Smooth muscle cell (in vitro differentiated cells): ENCODE data around the gene HLA-DRA. TPM values are rescaled to one million over a fixed set of nuclear protein-coding genes. Genes with fewer than 3 reads are reported as not detected.

Experiments used
- DNase-seq: peaks from one replicate; lab custom pipeline; 2025; ENCODE audit not compliant: unreplicated experiment; lab: John Stamatoyannopoulos, UW
- H2AFZ ChIP-seq: fragments of 200-600 bp; sonication (generic); 2 replicates; pipeline ENCODE4 v1.6.0; 2016; ENCODE audit warnings: antibody characterized with exemption, low read depth, mild to moderate bottlenecking
- H3F3A ChIP-seq: fragments of 200-600 bp; sonication (generic); 2 replicates; pipeline ENCODE4 v1.6.0; 2017; ENCODE audit warnings: antibody characterized with exemption, low read depth
- H3K27ac ChIP-seq: fragments of 200-600 bp; sonication (generic); 2 replicates; pipeline ENCODE4 v1.5.1; 2016; ENCODE audit warnings: low read depth, mild to moderate bottlenecking
- H3K27me3 ChIP-seq: fragments of 200-600 bp; sonication (generic); 2 replicates; pipeline ENCODE4 v1.6.1; 2016; ENCODE audit warnings: low read depth, mild to moderate bottlenecking
- H3K36me3 ChIP-seq: fragments of 200-600 bp; sonication (generic); 2 replicates; pipeline ENCODE4 v1.5.1; 2016; ENCODE audit warnings: low read depth
- H3K4me1 ChIP-seq: fragments of 200-600 bp; sonication (generic); 2 replicates; pipeline ENCODE4 v1.5.1; 2016; ENCODE audit warnings: low read depth
- H3K4me2 ChIP-seq: fragments of 200-600 bp; sonication (generic); 2 replicates; pipeline ENCODE4 v1.6.0; 2016; ENCODE audit warnings: mild to moderate bottlenecking
- H3K4me3 ChIP-seq: fragments of 200-600 bp; sonication (generic); 2 replicates; pipeline ENCODE4 v1.5.1; 2016; ENCODE audit warnings: mild to moderate bottlenecking
- H3K79me2 ChIP-seq: fragments of 200-600 bp; sonication (generic); 2 replicates; pipeline ENCODE4 v1.6.0; 2016; ENCODE audit warnings: low read depth, mild to moderate bottlenecking
- H3K9ac ChIP-seq: fragments of 200-600 bp; sonication (generic); 2 replicates; pipeline ENCODE4 v1.6.0; 2016; ENCODE audit warnings: low read depth
- H3K9me3 ChIP-seq: fragments of 200-600 bp; sonication (generic); replicated peaks from 2 replicates; pipeline ENCODE4 v1.5.1; 2016; ENCODE audit warnings: low read depth
- H4K20me1 ChIP-seq: fragments of 200-600 bp; sonication (generic); 2 replicates; pipeline ENCODE4 v1.6.0; 2016; ENCODE audit warnings: low read depth
- polyA plus RNA-seq: library from polyadenylated mRNA; unstranded; fragments of >200 nt; fragmentation: Nextera tagmentation; extraction: Ambion mirVana; gene quantifications from 2 replicates; pipeline ENCODE4 v1.2.1, GENCODE V29; 2016
- total RNA-seq: library from RNA; depleted of rRNA; stranded (reverse); fragments of >200 nt; gene quantifications from 2 replicates; pipeline ENCODE4 v1.2.3, GENCODE V29; 2014
- TF ChIP-seq, protein P1 (sequence below): fragments of 200-600 bp; sonication (generic); IDR thresholded peaks from 2 replicates; pipeline ENCODE4 v1.5.1; 2017; ENCODE audit warnings: borderline replicate concordance, mild to moderate bottlenecking, antibody characterized with exemption; ENCODE audit not compliant: insufficient read depth, poor library complexity, severe bottlenecking

The HLA-DRA gene
- total and polyA plus RNA-seq, 2 experiments from 2014 or later: not detected

DNA sequence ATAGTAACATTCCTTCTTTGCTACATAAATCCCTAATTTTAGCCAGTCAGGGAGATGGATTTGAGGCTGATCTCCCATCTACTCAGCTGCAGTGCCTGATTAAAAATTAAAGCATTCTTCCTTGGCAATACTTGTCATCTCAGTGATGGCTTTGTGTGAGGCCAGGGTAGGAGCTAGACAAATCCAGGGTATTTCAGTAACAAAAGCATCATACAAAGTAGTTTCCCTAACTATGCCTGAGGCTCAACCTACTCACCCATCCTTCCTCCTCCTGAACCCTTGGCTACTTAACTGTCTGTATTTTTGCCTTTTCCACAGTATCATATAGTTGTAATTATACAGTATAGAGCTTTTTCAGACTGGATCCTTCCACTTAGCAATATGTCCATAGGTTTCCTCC lies 52.7 kb downstream of the HLA-DRA start:
- no peaks in the 10 kb centered on the region for H3K36me3 ChIP-seq
- H3K9me3 ChIP-seq: no peaks in the 10 kb centered on the region
- H4K20me1 ChIP-seq: no peaks in the 10 kb centered on the region
- H3K4me1 ChIP-seq: no peaks in the 10 kb centered on the region
- peaks cover 2% of the 10 kb centered on the region for H3K27me3 ChIP-seq
- no peaks in the 10 kb centered on the region for H3F3A ChIP-seq
- H3K79me2 ChIP-seq: no peaks in the 10 kb centered on the region
- no peak overlapping the region for H3K4me2 ChIP-seq
- H3K27ac ChIP-seq: no peak overlapping the region
- no peak for DNase-seq
- no peak overlapping the region for H2AFZ ChIP-seq
- TF ChIP-seq, protein P1, sequence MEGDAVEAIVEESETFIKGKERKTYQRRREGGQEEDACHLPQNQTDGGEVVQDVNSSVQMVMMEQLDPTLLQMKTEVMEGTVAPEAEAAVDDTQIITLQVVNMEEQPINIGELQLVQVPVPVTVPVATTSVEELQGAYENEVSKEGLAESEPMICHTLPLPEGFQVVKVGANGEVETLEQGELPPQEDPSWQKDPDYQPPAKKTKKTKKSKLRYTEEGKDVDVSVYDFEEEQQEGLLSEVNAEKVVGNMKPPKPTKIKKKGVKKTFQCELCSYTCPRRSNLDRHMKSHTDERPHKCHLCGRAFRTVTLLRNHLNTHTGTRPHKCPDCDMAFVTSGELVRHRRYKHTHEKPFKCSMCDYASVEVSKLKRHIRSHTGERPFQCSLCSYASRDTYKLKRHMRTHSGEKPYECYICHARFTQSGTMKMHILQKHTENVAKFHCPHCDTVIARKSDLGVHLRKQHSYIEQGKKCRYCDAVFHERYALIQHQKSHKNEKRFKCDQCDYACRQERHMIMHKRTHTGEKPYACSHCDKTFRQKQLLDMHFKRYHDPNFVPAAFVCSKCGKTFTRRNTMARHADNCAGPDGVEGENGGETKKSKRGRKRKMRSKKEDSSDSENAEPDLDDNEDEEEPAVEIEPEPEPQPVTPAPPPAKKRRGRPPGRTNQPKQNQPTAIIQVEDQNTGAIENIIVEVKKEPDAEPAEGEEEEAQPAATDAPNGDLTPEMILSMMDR: no peak
- no peak overlapping the region for H3K4me3 ChIP-seq
- no peak overlapping the region for H3K9ac ChIP-seq

Other genes starting within 250 kb of the HLA-DRA start
- gene PBX2, start 249.7 kb upstream of the HLA-DRA start, total RNA-seq: 33.2 and 43.6 TPM in 2 replicates
- 11.6 and 14.0 TPM in 2 replicates for gene PBX2, start 249.7 kb upstream of the HLA-DRA start, polyA plus RNA-seq
- 4.8 and 5.3 TPM in 2 replicates for gene GPSM3, start 247.2 kb upstream of the HLA-DRA start, total RNA-seq
- 14.2 and 15.6 TPM in 2 replicates for gene GPSM3, start 247.2 kb upstream of the HLA-DRA start, polyA plus RNA-seq
- 0.27 and 0.54 TPM in 2 replicates for gene NOTCH4, start 215.8 kb upstream of the HLA-DRA start, total RNA-seq
- gene NOTCH4, start 215.8 kb upstream of the HLA-DRA start, polyA plus RNA-seq: 1.3 and 1.6 TPM in 2 replicates
- not detected in 2 replicates for gene TSBP1, start 68.0 kb upstream of the HLA-DRA start, total RNA-seq
- not detected in 2 replicates for gene TSBP1, start 68.0 kb upstream of the HLA-DRA start, polyA plus RNA-seq
- not detected in 2 replicates for gene BTNL2, start 32.7 kb upstream of the HLA-DRA start, total RNA-seq
- not detected in 2 replicates for gene BTNL2, start 32.7 kb upstream of the HLA-DRA start, polyA plus RNA-seq
- 7.8 and 10.4 TPM in 2 replicates for gene HLA-DRB5, start 90.4 kb downstream of the HLA-DRA start, total RNA-seq
- gene HLA-DRB5, start 90.4 kb downstream of the HLA-DRA start, polyA plus RNA-seq: 7.9 and 32.0 TPM in 2 replicates
- 22.4 and 32.9 TPM in 2 replicates for gene HLA-DRB1, start 150.0 kb downstream of the HLA-DRA start, total RNA-seq
- 28.5 and 82.4 TPM in 2 replicates for gene HLA-DRB1, start 150.0 kb downstream of the HLA-DRA start, polyA plus RNA-seq
- 1.0 TPM in 1 of 2 replicates, not detected in the other for gene HLA-DQA1, start 197.5 kb downstream of the HLA-DRA start, total RNA-seq
- not detected in 2 replicates for gene HLA-DQA1, start 197.5 kb downstream of the HLA-DRA start, polyA plus RNA-seq
- gene HLA-DQB1, start 226.8 kb downstream of the HLA-DRA start, total RNA-seq: 6.5 and 6.6 TPM in 2 replicates
- 8.7 and 28.0 TPM in 2 replicates for gene HLA-DQB1, start 226.8 kb downstream of the HLA-DRA start, polyA plus RNA-seq